OCI-LY7 (cell line): ENCODE measurements around the gene ATP9A. TPM values are rescaled to one million over a fixed set of nuclear protein-coding genes. Genes with fewer than 3 reads are reported as not detected.

Experiments
- BruUV-seq: library from RNA; stranded (reverse); fragments of 400-500 nt; replicated peaks from 2 replicates; lab custom pipeline; 2021; lab: Mats Ljungman, UMichigan
- CTCF ChIA-PET: fragments of 300-600 bp; sonication (Branson Sonifier 250); formaldehyde crosslinking; loops from one replicate; lab custom pipeline; 2022; ENCODE audit warnings: antibody characterized with exemption; ENCODE audit not compliant: unreplicated experiment; lab: Charles Lee
- POLR2A ChIA-PET: fragments of 300-600 bp; sonication (Branson Sonifier 250); formaldehyde crosslinking; loops from one replicate; lab custom pipeline; 2022; ENCODE audit warnings: antibody characterized with exemption; lab: Charles Lee
- DNase-seq: peaks from one replicate; pipeline ENCODE4 v3.0.0-alpha.2; 2015; ENCODE audit warnings: low spot score
- H2AFZ ChIP-seq: fragments of 200-600 bp; sonication (generic), shearing (Covaris generic); 2 replicates; pipeline ENCODE4 v1.6.1; 2014; ENCODE audit warnings: mild to moderate bottlenecking, antibody characterized with exemption, low read length, moderate library complexity
- H3K27ac ChIP-seq: fragments of 200-600 bp; sonication (generic); 2 replicates; pipeline ENCODE4 v1.5.1; 2014; ENCODE audit warnings: mixed run types, low read depth, mild to moderate bottlenecking, moderate library complexity, low read length, inconsistent platforms; ENCODE audit not compliant: poor library complexity, severe bottlenecking
- H3K36me3 ChIP-seq: fragments of 200-600 bp; sonication (generic); 2 replicates; pipeline ENCODE4 v1.6.1; 2014; ENCODE audit warnings: mild to moderate bottlenecking, antibody characterized with exemption, low read length, moderate library complexity, mixed read lengths; ENCODE audit not compliant: insufficient read depth
- H3K4me1 ChIP-seq: fragments of 200-600 bp; sonication (generic); 2 replicates; pipeline ENCODE4 v1.5.1; 2014; ENCODE audit warnings: mild to moderate bottlenecking, low read length; ENCODE audit not compliant: insufficient read depth, poor library complexity, severe bottlenecking
- H3K4me2 ChIP-seq: fragments of 200-600 bp; sonication (generic); 2 replicates; pipeline ENCODE4 v1.6.1; 2014; ENCODE audit warnings: mild to moderate bottlenecking, low read length
- H3K4me3 ChIP-seq: fragments of 200-600 bp; sonication (generic); 2 replicates; pipeline ENCODE4 v1.5.1; 2014; ENCODE audit warnings: mild to moderate bottlenecking, low read depth, low read length; ENCODE audit not compliant: poor library complexity, severe bottlenecking
- H3K79me2 ChIP-seq: fragments of 200-600 bp; sonication (generic); 2 replicates; pipeline ENCODE4 v1.6.1; 2016; ENCODE audit warnings: low read depth, mild to moderate bottlenecking, low read length, moderate library complexity, mixed read lengths; ENCODE audit not compliant: insufficient read depth
- H3K9me2 ChIP-seq: fragments of 200-600 bp; sonication (generic); 2 replicates; pipeline ENCODE4 v1.6.1; 2016; ENCODE audit warnings: mild to moderate bottlenecking, low read length, mixed read lengths; ENCODE audit not compliant: insufficient read depth
- H3K9me3 ChIP-seq: fragments of 200-600 bp; sonication (generic); 2 replicates; pipeline ENCODE4 v1.6.1; 2014; ENCODE audit warnings: mild to moderate bottlenecking, mixed run types, low read length, mixed read lengths
- H4K20me1 ChIP-seq: fragments of 200-600 bp; sonication (generic); 2 replicates; pipeline ENCODE4 v1.6.1; 2014; ENCODE audit warnings: mild to moderate bottlenecking, antibody characterized with exemption, low read length, moderate library complexity, mixed read lengths; ENCODE audit not compliant: insufficient read depth
- EZH2phosphoT487 ChIP-seq: fragments of 200-600 bp; sonication (generic); IDR thresholded peaks from 2 replicates; pipeline ENCODE4 v1.6.1; 2018; ENCODE audit warnings: low read depth, borderline replicate concordance, mild to moderate bottlenecking, mixed run types, antibody characterized with exemption, low read length, moderate library complexity, mixed read lengths
- intact Hi-C: fragments of 100-400 bp; cut with micrococcal nuclease; formaldehyde crosslinking; loops from one replicate; pipeline ENCODE4 v1.10.0; 2022; ENCODE audit not compliant: unreplicated experiment
- total RNA-seq, 2 experiments: library from RNA; depleted of rRNA in 1 of 2; stranded (reverse); fragments of >200 nt in 1 of 2; shearing (Covaris generic) in 1 of 2; gene quantifications; 2 replicates each; pipeline ENCODE4 v1.2.3, GENCODE V29; 2014 to 2022
- TF ChIP-seq, protein P1 (sequence below): fragments of 200-600 bp; sonication (generic); conservative IDR thresholded peaks from 2 replicates; pipeline ENCODE4 v1.5.1; 2014; ENCODE audit warnings: mild to moderate bottlenecking, antibody characterized with exemption, low read length, moderate library complexity, mixed read lengths

Gene ATP9A
- total RNA-seq, 2 experiments from 2014 or later: 0.67 to 0.85 TPM

DNA sequence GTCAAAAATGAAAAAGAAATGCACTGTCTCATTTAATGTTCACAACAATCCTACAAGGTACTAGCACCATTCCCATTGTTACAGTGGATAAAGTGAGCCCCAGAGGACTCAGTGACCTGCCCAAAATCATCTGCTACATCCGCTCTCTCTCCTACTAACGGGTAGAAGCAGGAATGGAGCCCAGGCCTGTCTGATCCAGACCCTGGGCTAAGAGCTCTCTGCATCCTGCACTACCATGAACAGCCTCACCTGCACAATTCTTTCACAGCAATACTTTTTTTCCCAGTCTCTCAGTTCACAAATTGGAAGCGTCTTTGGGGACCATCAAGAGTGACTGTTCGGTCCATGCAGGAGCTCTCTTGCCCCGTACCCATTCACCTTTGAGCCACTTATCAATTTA is 31.2 kb downstream of the ATP9A start:
- H4K20me1 ChIP-seq: no peaks in the 10 kb centered on the region
- POLR2A ChIA-PET: no interaction called here
- no peaks in the 10 kb centered on the region for H3K9me3 ChIP-seq
- no peak overlapping the region for H3K27ac ChIP-seq
- BruUV-seq: no TSS peak
- H3K4me2 ChIP-seq: no peak overlapping the region
- H3K36me3 ChIP-seq: no peaks in the 10 kb centered on the region
- CTCF ChIA-PET: no interaction called here
- no peaks in the 10 kb centered on the region for H3K9me2 ChIP-seq
- H3K4me1 ChIP-seq: no peaks in the 10 kb centered on the region
- intact Hi-C loops: no loop called here
- no peak overlapping the region for H3K4me3 ChIP-seq
- no peak for DNase-seq
- TF ChIP-seq, protein P1, sequence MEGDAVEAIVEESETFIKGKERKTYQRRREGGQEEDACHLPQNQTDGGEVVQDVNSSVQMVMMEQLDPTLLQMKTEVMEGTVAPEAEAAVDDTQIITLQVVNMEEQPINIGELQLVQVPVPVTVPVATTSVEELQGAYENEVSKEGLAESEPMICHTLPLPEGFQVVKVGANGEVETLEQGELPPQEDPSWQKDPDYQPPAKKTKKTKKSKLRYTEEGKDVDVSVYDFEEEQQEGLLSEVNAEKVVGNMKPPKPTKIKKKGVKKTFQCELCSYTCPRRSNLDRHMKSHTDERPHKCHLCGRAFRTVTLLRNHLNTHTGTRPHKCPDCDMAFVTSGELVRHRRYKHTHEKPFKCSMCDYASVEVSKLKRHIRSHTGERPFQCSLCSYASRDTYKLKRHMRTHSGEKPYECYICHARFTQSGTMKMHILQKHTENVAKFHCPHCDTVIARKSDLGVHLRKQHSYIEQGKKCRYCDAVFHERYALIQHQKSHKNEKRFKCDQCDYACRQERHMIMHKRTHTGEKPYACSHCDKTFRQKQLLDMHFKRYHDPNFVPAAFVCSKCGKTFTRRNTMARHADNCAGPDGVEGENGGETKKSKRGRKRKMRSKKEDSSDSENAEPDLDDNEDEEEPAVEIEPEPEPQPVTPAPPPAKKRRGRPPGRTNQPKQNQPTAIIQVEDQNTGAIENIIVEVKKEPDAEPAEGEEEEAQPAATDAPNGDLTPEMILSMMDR: no peak
- TF ChIP-seq EZH2phosphoT487: no peak
- no peak overlapping the region for H2AFZ ChIP-seq
- H3K79me2 ChIP-seq: no peaks in the 10 kb centered on the region

DNA sequence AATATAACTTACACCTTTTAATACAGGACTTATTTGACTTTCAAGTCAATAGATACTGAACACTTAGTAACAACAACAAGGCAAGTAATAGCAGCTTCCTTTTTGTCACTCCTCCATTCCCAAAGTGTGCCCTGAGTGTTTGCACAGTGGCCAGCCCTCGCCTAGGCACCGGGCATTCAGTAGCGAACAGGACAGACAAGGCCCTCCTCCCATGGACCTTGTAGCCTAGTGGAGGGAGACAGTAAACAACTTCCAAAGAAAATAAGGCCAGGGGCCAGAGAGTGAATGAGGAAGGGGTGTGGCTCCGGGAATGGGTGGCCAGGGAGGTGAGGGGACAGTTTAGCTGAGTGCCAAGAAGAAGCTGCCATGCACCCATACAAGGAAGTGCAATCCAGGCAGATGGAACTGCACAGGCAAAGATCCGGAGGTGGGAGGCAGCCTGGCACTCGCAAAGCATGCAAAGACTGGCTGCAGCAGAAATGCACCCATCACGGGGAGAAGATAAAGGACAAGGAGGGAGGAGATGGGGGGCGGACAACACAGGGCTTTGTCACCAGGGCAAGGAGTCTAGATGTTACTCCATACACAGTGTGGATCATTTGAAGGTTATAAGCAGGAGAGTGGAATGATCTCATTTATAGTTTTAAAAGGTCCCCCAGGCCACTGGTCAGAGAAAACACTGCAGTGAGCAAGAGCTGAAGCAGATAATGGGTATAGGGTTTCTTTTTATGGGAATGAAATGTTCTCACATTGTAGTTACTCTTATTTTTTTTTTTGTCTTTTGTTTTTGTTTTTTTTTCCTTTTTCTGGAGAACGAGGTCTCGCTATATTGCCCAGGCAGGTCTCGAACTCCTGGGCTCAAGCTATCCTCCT is 32.2 kb downstream of the ATP9A start:
- H3K9me2 ChIP-seq: no peaks in the 10 kb centered on the region
- intact Hi-C loops: no loop called here
- TF ChIP-seq, protein P1: no peak
- no peak for TF ChIP-seq EZH2phosphoT487
- H3K4me2 ChIP-seq: no peak overlapping the region
- no peaks in the 10 kb centered on the region for H4K20me1 ChIP-seq
- ChIA-PET CTCF (no interaction called here), POLR2A (no interaction called here)
- H3K4me1 ChIP-seq: no peaks in the 10 kb centered on the region
- no TSS peak for BruUV-seq
- no peak overlapping the region for H3K27ac ChIP-seq
- no peaks in the 10 kb centered on the region for H3K79me2 ChIP-seq
- H3K4me3 ChIP-seq: no peak overlapping the region
- DNase-seq: no peak
- no peak overlapping the region for H2AFZ ChIP-seq
- H3K9me3 ChIP-seq: no peaks in the 10 kb centered on the region
- H3K36me3 ChIP-seq: no peaks in the 10 kb centered on the region
